LNCaP clone FGC (cell line): ENCODE data around the gene FOXL2.

Source experiments
- DNase-seq: peaks from one replicate; pipeline ENCODE4 v3.0.0-alpha.2; 2011; ENCODE audit warnings: low read depth
- H3K4me3 ChIP-seq: 2 replicates; pipeline ENCODE4 v1.5.1; 2011; ENCODE audit warnings: mild to moderate bottlenecking, low read depth, low read length, control low read depth
- CTCF ChIP-seq: IDR thresholded peaks from 2 replicates; pipeline ENCODE4 v1.5.1; 2012; ENCODE audit warnings: mild to moderate bottlenecking; ENCODE audit not compliant: control insufficient read depth, insufficient read depth; ENCODE audit errors: extremely low read depth

The FOXL2 gene

GRCh38 chr3:138947495-138948121 lies 671 bp upstream of the FOXL2 start:
- TF ChIP-seq CTCF: no peak
- H3K4me3 ChIP-seq: no peak overlapping the region

DNA sequence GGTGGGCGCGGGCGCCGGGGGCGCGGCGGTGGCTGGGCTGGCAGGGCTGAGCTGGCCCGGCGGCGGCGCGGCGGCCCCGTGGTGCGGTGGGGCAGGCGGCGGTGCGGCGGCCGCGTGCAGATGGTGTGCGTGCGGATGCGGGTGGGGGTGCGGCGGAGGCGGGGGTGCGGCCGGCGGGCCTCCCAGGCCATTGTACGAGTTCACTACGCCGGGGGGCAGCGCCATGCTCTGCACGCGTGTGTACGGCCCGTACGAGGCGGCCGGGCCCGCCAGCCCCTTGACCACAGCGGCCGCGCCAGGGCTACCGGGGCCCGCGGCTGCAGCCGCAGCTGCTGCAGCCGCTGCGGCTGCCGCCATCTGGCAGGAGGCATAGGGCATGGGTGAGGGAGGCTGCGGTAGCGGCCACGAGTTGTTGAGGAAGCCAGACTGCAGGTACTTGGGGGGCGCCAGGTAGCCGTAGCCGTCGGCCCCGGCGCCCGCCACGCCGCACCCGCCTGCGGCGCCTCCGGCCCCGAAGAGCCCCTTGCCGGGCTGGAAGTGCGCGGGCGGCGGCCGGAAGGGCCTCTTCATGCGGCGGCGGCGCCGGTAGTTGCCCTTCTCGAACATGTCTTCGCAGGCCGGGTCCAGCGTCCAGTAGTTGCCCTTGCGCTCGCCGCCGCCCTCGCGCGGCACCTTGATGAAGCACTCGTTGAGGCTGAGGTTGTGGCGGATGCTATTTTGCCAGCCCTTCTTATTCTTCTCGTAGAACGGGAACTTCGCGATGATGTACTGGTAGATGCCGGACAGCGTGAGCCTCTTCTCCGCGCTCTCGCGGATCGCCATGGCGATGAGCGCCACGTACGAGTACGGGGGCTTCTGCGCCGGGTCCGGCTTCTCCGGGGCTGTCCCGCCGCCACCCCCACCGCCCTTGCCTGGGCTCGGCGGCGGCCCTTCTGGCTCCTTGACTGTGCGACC lies 951 bp downstream of the FOXL2 start:
- peak overlapping the region; percentile 46 for H3K4me3 ChIP-seq
- no peak for DNase-seq
- peak; percentile 63 for TF ChIP-seq CTCF

More at GRCh38 chr3:138947495-138948121, 671 bp upstream of the FOXL2 start:
- no peak for DNase-seq

GRCh38 chr3:138944929-138945708 lies 1.8 kb downstream of the FOXL2 start:
- DNase-seq: no peak
- H3K4me3 ChIP-seq: no peak overlapping the region
- TF ChIP-seq CTCF: no peak

DNA sequence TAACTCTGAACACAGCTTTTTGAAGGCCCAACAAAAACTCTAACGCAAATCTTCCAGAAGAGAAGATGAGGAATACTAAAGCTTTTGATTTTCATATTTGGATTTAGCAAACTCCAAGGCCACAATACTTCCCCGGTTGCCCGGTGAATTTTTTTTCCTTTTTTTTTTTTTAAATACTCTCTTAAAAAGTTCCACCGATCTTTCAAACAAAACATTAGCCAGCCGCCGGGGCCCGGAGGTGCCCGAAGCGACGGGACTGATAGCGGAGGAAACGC lies 2.3 kb downstream of the FOXL2 start:
- H3K4me3 ChIP-seq: no peak overlapping the region
- no peak for TF ChIP-seq CTCF
- DNase-seq: no peak

GRCh38 chr3:138943724-138944653 lies 2.9 kb downstream of the FOXL2 start:
- DNase-seq: no peak
- H3K4me3 ChIP-seq: no peak overlapping the region
- no peak for TF ChIP-seq CTCF
